Pons (tissue), 1 donor: ENCODE measurements around the gene BACE1.

Experiments used
- DNase-seq: peaks from one replicate; pipeline ENCODE4 v3.0.0-alpha.2; 2016; ENCODE audit warnings: low spot score

Gene BACE1

GRCh38 chr11:117305145-117305544, 10.9 kb downstream of the BACE1 start:
- DNase-seq = no peak

- no peak for DNase-seq
Measured at GRCh38 chr11:117303646-117304315, 12.3 kb downstream of the BACE1 start.

GRCh38 chr11:117303101-117303500, 13.0 kb downstream of the BACE1 start:
- no peak for DNase-seq

GRCh38 chr11:117302228-117302627, 13.8 kb downstream of the BACE1 start:
- DNase-seq = no peak

- DNase-seq = no peak
Measured at GRCh38 chr11:117300773-117301172, 15.3 kb downstream of the BACE1 start.

- no peak for DNase-seq
Measured at GRCh38 chr11:117300283-117300663, 15.8 kb downstream of the BACE1 start.

- no peak for DNase-seq
Measured at GRCh38 chr11:117299351-117300282, 16.4 kb downstream of the BACE1 start.

GRCh38 chr11:117298195-117298594, 17.9 kb downstream of the BACE1 start:
- DNase-seq = no peak

GRCh38 chr11:117296881-117297280, 19.2 kb downstream of the BACE1 start:
- DNase-seq = no peak

GRCh38 chr11:117295438-117296137, 20.5 kb downstream of the BACE1 start:
- DNase-seq = peak; percentile 97

- DNase-seq = no peak
Measured at GRCh38 chr11:117292616-117293015, 23.4 kb downstream of the BACE1 start.

GRCh38 chr11:117290809-117291396, 25.2 kb downstream of the BACE1 start, which contains the start of gene BACE1-AS:
TSS of gene BACE1-AS (plus strand) at chr11:117291346.
- DNase-seq = no peak

GRCh38 chr11:117289795-117290194, 26.3 kb downstream of the BACE1 start:
- DNase-seq = no peak

GRCh38 chr11:117287668-117288067, 28.4 kb downstream of the BACE1 start:
- DNase-seq = no peak

GRCh38 chr11:117286588-117286987, 29.5 kb downstream of the BACE1 start:
- DNase-seq = no peak

GRCh38 chr11:117284053-117284452, 32.0 kb downstream of the BACE1 start:
- DNase-seq = no peak

- DNase-seq = no peak
Measured at GRCh38 chr11:117282956-117283355, 33.1 kb downstream of the BACE1 start.

- no peak for DNase-seq
Measured at GRCh38 chr11:117281869-117282268, 34.2 kb downstream of the BACE1 start.

- no peak for DNase-seq
Measured at GRCh38 chr11:117281159-117281558, 34.9 kb downstream of the BACE1 start.

GRCh38 chr11:117279711-117280376, 36.2 kb downstream of the BACE1 start:
- no peak for DNase-seq

GRCh38 chr11:117278347-117278746, 37.7 kb downstream of the BACE1 start:
- no peak for DNase-seq
